Neural cell (in vitro differentiated cells): Measurements from ENCODE around the gene COL24A1. TPM values are rescaled to one million over a fixed set of nuclear protein-coding genes. Genes with fewer than 3 reads are reported as not detected.

Experiments used
- H2AFZ ChIP-seq: fragments of 200-600, 300-800 bp; sonication (generic), shearing (Covaris generic); 2 replicates; pipeline ENCODE4 v1.6.0; 2014; ENCODE audit warnings: low read depth, mild to moderate bottlenecking, antibody characterized with exemption, low read length, moderate library complexity
- H3F3A ChIP-seq: fragments of 200-600 bp; shearing (Covaris generic); 2 replicates; pipeline ENCODE4 v1.6.1; 2016; ENCODE audit warnings: mild to moderate bottlenecking, moderate library complexity, mixed read lengths, antibody characterized with exemption, low read length; ENCODE audit not compliant: insufficient read depth, poor library complexity, severe bottlenecking
- H3K27ac ChIP-seq: fragments of 200-600, 300-800 bp; sonication (generic), shearing (Covaris generic); 2 replicates; pipeline ENCODE4 v1.5.1; 2014; ENCODE audit warnings: mild to moderate bottlenecking, low read length, moderate library complexity
- H3K27me3 ChIP-seq: fragments of 300-800, 200-600 bp; sonication (generic), shearing (Covaris generic); 2 replicates; pipeline ENCODE4 v1.6.0; 2014; ENCODE audit warnings: mild to moderate bottlenecking, low read depth, low read length, moderate library complexity; ENCODE audit not compliant: insufficient read depth
- H3K36me3 ChIP-seq: fragments of 300-800, 200-600 bp; sonication (generic), shearing (Covaris generic); 2 replicates; pipeline ENCODE4 v1.5.1; 2014; ENCODE audit warnings: mild to moderate bottlenecking, antibody characterized with exemption, low read length, moderate library complexity; ENCODE audit not compliant: insufficient read depth
- H3K4me2 ChIP-seq: fragments of 300-800, 200-600 bp; sonication (generic), shearing (Covaris generic); 2 replicates; pipeline ENCODE4 v1.6.0; 2014; ENCODE audit warnings: mild to moderate bottlenecking, low read length
- H3K4me3 ChIP-seq: fragments of 300-800, 200-600 bp; sonication (generic), shearing (Covaris generic); 2 replicates; pipeline ENCODE4 v1.5.1; 2014; ENCODE audit warnings: mild to moderate bottlenecking, low read length, moderate library complexity
- H3K79me2 ChIP-seq: fragments of 200-600 bp; shearing (Covaris generic); replicated peaks from 2 replicates; pipeline ENCODE4 v1.6.0; 2014; ENCODE audit warnings: mild to moderate bottlenecking, low read length, moderate library complexity; ENCODE audit not compliant: insufficient read depth
- H3K9ac ChIP-seq: fragments of 300-800, 200-600 bp; sonication (generic), shearing (Covaris generic); 2 replicates; pipeline ENCODE4 v1.6.1; 2016; ENCODE audit warnings: mild to moderate bottlenecking, low read length, mixed read lengths
- H3K9me2 ChIP-seq: fragments of 200-600 bp; shearing (Covaris generic); 2 replicates; pipeline ENCODE4 v1.6.1; 2016; ENCODE audit warnings: mild to moderate bottlenecking, low read length, mixed read lengths; ENCODE audit not compliant: insufficient read depth
- H3K9me3 ChIP-seq: fragments of 200-600, 300-800 bp; sonication (generic), shearing (Covaris generic); 2 replicates; pipeline ENCODE4 v1.6.1; 2016; ENCODE audit warnings: mild to moderate bottlenecking, mixed run types, low read length, moderate library complexity, mixed read lengths
- H4K20me1 ChIP-seq: fragments of 200-600 bp; shearing (Covaris generic); 2 replicates; pipeline ENCODE4 v1.6.1; 2016; ENCODE audit warnings: mild to moderate bottlenecking, mixed run types; ENCODE audit not compliant: insufficient read depth
- EP300 ChIP-seq: fragments of 450-650 bp; conservative IDR thresholded peaks from 2 replicates; pipeline ENCODE4 v1.6.1; 2014; ENCODE audit warnings: antibody characterized with exemption, mild to moderate bottlenecking, moderate library complexity; ENCODE audit not compliant: poor library complexity, severe bottlenecking
- EZH2 ChIP-seq: fragments of 200-600, 300-800 bp; shearing (Covaris generic), sonication (generic); IDR thresholded peaks from 2 replicates; pipeline ENCODE4 v1.6.1; 2014; ENCODE audit warnings: antibody characterized with exemption, low read length, borderline replicate concordance, mild to moderate bottlenecking; ENCODE audit not compliant: insufficient read depth, poor library complexity, severe bottlenecking
- MXI1 ChIP-seq: fragments of 450-650 bp; conservative IDR thresholded peaks from 2 replicates; pipeline ENCODE4 v1.6.1; 2014; ENCODE audit warnings: antibody characterized with exemption, mild to moderate bottlenecking; ENCODE audit not compliant: poor library complexity, severe bottlenecking
- POLR2AphosphoS5 ChIP-seq: IDR thresholded peaks from 2 replicates; pipeline ENCODE4 v1.6.1; 2012
- RAD21 ChIP-seq: fragments of 450-650 bp; conservative IDR thresholded peaks from 2 replicates; pipeline ENCODE4 v1.6.1; 2014; ENCODE audit warnings: antibody characterized with exemption, mild to moderate bottlenecking, moderate library complexity
- SMC3 ChIP-seq: fragments of 450-650 bp; conservative IDR thresholded peaks from 2 replicates; pipeline ENCODE4 v1.6.1; 2014; ENCODE audit warnings: antibody characterized with exemption, mild to moderate bottlenecking, moderate library complexity; ENCODE audit not compliant: poor library complexity
- TAF1 ChIP-seq: IDR thresholded peaks from 2 replicates; pipeline ENCODE4 v1.6.1; 2012; ENCODE audit warnings: low read depth
- polyA plus RNA-seq: library from polyadenylated mRNA; depleted of rRNA; stranded (reverse); fragments of >200 nt; gene quantifications from 2 replicates; pipeline ENCODE4 v1.2.3, GENCODE V29; 2014
- TF ChIP-seq, protein P1 (sequence below): IDR thresholded peaks from 2 replicates; pipeline ENCODE4 v1.6.1; 2012; ENCODE audit warnings: borderline replicate concordance
- TF ChIP-seq, protein P2 (sequence below): fragments of 450-650 bp; IDR thresholded peaks from 2 replicates; pipeline ENCODE4 v1.5.1; 2014; ENCODE audit warnings: antibody characterized with exemption, mild to moderate bottlenecking, moderate library complexity; ENCODE audit not compliant: poor library complexity, severe bottlenecking

The COL24A1 gene
- polyA plus RNA-seq, 1 donor from 2014 or later = 0.19 TPM

DNA sequence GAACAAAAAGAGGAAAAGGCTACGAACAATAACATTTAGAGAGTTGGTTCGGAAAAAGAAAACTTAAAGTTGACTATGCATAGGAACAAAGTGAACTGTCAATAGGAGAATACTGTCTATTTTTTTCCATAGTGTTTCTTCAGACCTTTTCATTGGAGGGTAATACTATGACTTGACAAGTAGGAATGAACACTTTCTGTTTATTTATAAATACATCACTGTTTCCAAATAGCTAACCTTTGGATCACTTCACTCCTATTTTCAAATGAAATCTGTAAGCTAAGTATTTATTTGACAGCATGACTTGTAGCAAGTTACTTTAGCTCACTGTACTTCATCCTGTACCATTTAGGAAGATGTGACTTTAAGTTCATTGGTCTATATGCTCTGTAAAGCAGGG, 221.3 kb downstream of the COL24A1 start:
- Histone ChIP-seq H4K20me1 (no peaks in the 10 kb centered on the region), H3K27ac (no peak overlapping the region), H3F3A (no peaks in the 10 kb centered on the region), H3K79me2 (no peaks in the 10 kb centered on the region), H3K27me3 (no peaks in the 10 kb centered on the region), H3K4me3 (no peak overlapping the region), H3K4me2 (no peak overlapping the region), H3K36me3 (no peaks in the 10 kb centered on the region), H2AFZ (no peak overlapping the region), H3K9me2 (no peaks in the 10 kb centered on the region), H3K9ac (no peak overlapping the region), H3K9me3 (no peaks in the 10 kb centered on the region)
- TF ChIP-seq RAD21 = no peak
- TF ChIP-seq EZH2 = no peak
- no peak for TF ChIP-seq TAF1
- TF ChIP-seq POLR2AphosphoS5 = no peak
- no peak for TF ChIP-seq SMC3
- no peak for TF ChIP-seq MXI1
- TF ChIP-seq, protein P1, sequence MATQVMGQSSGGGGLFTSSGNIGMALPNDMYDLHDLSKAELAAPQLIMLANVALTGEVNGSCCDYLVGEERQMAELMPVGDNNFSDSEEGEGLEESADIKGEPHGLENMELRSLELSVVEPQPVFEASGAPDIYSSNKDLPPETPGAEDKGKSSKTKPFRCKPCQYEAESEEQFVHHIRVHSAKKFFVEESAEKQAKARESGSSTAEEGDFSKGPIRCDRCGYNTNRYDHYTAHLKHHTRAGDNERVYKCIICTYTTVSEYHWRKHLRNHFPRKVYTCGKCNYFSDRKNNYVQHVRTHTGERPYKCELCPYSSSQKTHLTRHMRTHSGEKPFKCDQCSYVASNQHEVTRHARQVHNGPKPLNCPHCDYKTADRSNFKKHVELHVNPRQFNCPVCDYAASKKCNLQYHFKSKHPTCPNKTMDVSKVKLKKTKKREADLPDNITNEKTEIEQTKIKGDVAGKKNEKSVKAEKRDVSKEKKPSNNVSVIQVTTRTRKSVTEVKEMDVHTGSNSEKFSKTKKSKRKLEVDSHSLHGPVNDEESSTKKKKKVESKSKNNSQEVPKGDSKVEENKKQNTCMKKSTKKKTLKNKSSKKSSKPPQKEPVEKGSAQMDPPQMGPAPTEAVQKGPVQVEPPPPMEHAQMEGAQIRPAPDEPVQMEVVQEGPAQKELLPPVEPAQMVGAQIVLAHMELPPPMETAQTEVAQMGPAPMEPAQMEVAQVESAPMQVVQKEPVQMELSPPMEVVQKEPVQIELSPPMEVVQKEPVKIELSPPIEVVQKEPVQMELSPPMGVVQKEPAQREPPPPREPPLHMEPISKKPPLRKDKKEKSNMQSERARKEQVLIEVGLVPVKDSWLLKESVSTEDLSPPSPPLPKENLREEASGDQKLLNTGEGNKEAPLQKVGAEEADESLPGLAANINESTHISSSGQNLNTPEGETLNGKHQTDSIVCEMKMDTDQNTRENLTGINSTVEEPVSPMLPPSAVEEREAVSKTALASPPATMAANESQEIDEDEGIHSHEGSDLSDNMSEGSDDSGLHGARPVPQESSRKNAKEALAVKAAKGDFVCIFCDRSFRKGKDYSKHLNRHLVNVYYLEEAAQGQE = no peak
- TF ChIP-seq EP300 = no peak
- TF ChIP-seq, protein P2, sequence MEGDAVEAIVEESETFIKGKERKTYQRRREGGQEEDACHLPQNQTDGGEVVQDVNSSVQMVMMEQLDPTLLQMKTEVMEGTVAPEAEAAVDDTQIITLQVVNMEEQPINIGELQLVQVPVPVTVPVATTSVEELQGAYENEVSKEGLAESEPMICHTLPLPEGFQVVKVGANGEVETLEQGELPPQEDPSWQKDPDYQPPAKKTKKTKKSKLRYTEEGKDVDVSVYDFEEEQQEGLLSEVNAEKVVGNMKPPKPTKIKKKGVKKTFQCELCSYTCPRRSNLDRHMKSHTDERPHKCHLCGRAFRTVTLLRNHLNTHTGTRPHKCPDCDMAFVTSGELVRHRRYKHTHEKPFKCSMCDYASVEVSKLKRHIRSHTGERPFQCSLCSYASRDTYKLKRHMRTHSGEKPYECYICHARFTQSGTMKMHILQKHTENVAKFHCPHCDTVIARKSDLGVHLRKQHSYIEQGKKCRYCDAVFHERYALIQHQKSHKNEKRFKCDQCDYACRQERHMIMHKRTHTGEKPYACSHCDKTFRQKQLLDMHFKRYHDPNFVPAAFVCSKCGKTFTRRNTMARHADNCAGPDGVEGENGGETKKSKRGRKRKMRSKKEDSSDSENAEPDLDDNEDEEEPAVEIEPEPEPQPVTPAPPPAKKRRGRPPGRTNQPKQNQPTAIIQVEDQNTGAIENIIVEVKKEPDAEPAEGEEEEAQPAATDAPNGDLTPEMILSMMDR = no peak

DNA sequence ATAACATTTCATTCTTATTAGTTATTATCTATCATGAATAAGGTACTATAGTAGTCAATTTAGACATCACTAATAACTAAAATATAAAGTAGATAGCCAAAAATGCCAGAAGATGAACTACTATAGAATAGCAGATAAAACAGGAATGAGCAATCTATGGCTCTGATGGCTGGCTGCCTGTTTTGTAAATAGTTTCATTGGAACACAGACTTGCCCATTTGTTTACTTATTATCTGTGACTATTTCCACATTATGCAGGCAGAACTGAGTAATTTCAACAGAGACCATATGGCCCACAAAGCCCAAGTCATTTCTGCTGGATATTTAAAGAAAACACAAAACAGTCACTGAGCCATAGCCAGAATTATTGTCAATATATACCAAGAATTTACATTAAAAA, 222.1 kb downstream of the COL24A1 start:
- H3K36me3 ChIP-seq = no peaks in the 10 kb centered on the region
- no peak for TF ChIP-seq EP300
- TF ChIP-seq, protein P1 = no peak
- TF ChIP-seq SMC3 = no peak
- TF ChIP-seq, protein P2 = no peak
- no peak for TF ChIP-seq EZH2
- no peak for TF ChIP-seq MXI1
- TF ChIP-seq RAD21 = no peak
- TF ChIP-seq TAF1 = no peak
- no peak for TF ChIP-seq POLR2AphosphoS5
- H4K20me1 ChIP-seq = no peaks in the 10 kb centered on the region
- H3K79me2 ChIP-seq = no peaks in the 10 kb centered on the region
- H3K9me2 ChIP-seq = no peaks in the 10 kb centered on the region
- H3F3A ChIP-seq = no peaks in the 10 kb centered on the region
- no peaks in the 10 kb centered on the region for H3K27me3 ChIP-seq
- H3K9me3 ChIP-seq = no peaks in the 10 kb centered on the region
- H2AFZ ChIP-seq = no peak overlapping the region
- H3K9ac ChIP-seq = no peak overlapping the region
- no peak overlapping the region for H3K4me2 ChIP-seq
- H3K27ac ChIP-seq = no peak overlapping the region
- H3K4me3 ChIP-seq = no peak overlapping the region
